Fibroblast of skin of back (primary cell): ENCODE measurements around the gene KLF3.

Experiments used
- DNase-seq: peaks from one replicate; pipeline ENCODE4 v3.0.0-alpha.2; 2013

KLF3 gene

GRCh38 chr4:38698176-38698575 is 34.2 kb downstream of the KLF3 start:
- no peak for DNase-seq

GRCh38 chr4:38699112-38699511 is 35.1 kb downstream of the KLF3 start:
- DNase-seq, result no peak

- no peak for DNase-seq
These were observed 39.6 kb downstream of the KLF3 start for GRCh38 chr4:38703635-38704034.

- no peak for DNase-seq
These were observed 40.7 kb downstream of the KLF3 start for GRCh38 chr4:38704622-38705154.

GRCh38 chr4:38706301-38706700 is 42.3 kb downstream of the KLF3 start:
- DNase-seq, result no peak

- no peak for DNase-seq
These were observed 46.1 kb downstream of the KLF3 start for GRCh38 chr4:38710053-38710452.

- DNase-seq, result no peak
These were observed 47.1 kb downstream of the KLF3 start for GRCh38 chr4:38711066-38711465.

GRCh38 chr4:38715050-38715449 is 51.1 kb downstream of the KLF3 start:
- peak; percentile 71 for DNase-seq

GRCh38 chr4:38716256-38716655 is 52.3 kb downstream of the KLF3 start:
- no peak for DNase-seq

- DNase-seq, result peak; percentile 52
These were observed 53.6 kb downstream of the KLF3 start for GRCh38 chr4:38717604-38718003.

GRCh38 chr4:38723114-38723513 is 59.1 kb downstream of the KLF3 start:
- DNase-seq, result no peak

GRCh38 chr4:38723726-38724474 is 59.9 kb downstream of the KLF3 start:
- DNase-seq, result peak; percentile 65

GRCh38 chr4:38724475-38724808 is 60.4 kb downstream of the KLF3 start:
- DNase-seq, result no peak

GRCh38 chr4:38728631-38729141 is 64.7 kb downstream of the KLF3 start:
- no peak for DNase-seq

GRCh38 chr4:38730493-38730829 is 66.5 kb downstream of the KLF3 start:
- DNase-seq, result no peak

GRCh38 chr4:38730830-38731646 is 67.0 kb downstream of the KLF3 start:
- peak; percentile 90 for DNase-seq

GRCh38 chr4:38733663-38734062 is 69.7 kb downstream of the KLF3 start:
- no peak for DNase-seq

- no peak for DNase-seq
These were observed 70.4 kb downstream of the KLF3 start for GRCh38 chr4:38734446-38734845.

GRCh38 chr4:38734911-38735310 is 70.9 kb downstream of the KLF3 start:
- no peak for DNase-seq

GRCh38 chr4:38735870-38736269 is 71.9 kb downstream of the KLF3 start:
- no peak for DNase-seq

GRCh38 chr4:38738940-38739803 is 75.2 kb downstream of the KLF3 start:
- DNase-seq, result no peak

- DNase-seq, result no peak
These were observed 76.3 kb downstream of the KLF3 start for GRCh38 chr4:38740303-38740702.

- DNase-seq, result peak; percentile 43
These were observed 79.9 kb downstream of the KLF3 start for GRCh38 chr4:38743866-38744265.
